ENCODE data around the gene OPA3.
A peak's percentile ranks its signal among the peaks of the same experiment; 100 is the strongest.
"Not testable (repeated sequence)": the region's sequence is repeated elsewhere in the genome, so short reads cannot be mapped to it uniquely, and the experiment has no call there.

Gene OPA3

GRCh38 chr19:45584332-45585157 lies at the start of gene OPA3:
OPA3 (minus strand) TSS chr19:45584802; CDS start chr19:45584764, 38 bp downstream.
- H3K9me3 ChIP-seq (ENCODE audit: control insufficient read depth, insufficient read depth, low read length), result no peaks in the 10 kb centered on the region
- H3K27me3 ChIP-seq (ENCODE audit: control insufficient read depth, insufficient read depth, low read length), result no peaks in the 10 kb centered on the region
- peaks cover 2% of the 10 kb centered on the region for H3K4me1 ChIP-seq (ENCODE audit: control insufficient read depth, insufficient read depth, low read length)
- H3K9ac ChIP-seq (ENCODE audit: low read depth, low read length), result peak within 1 kb of the TSS; percentile 88
- no peaks in the 10 kb centered on the region for H3K36me3 ChIP-seq (ENCODE audit: control insufficient read depth, insufficient read depth, low read length)
- peak within 1 kb of the TSS; percentile 99 for H3K4me3 ChIP-seq (ENCODE audit: low read depth, low read length)

GRCh38 chr19:45632468-45633196 lies 48.0 kb upstream of the OPA3 start:
- no peak overlapping the region for H3K9ac ChIP-seq (ENCODE audit: low read depth, low read length)
- H3K9me3 ChIP-seq (ENCODE audit: control insufficient read depth, insufficient read depth, low read length), result no peaks in the 10 kb centered on the region
- H3K27me3 ChIP-seq (ENCODE audit: control insufficient read depth, insufficient read depth, low read length), result no peaks in the 10 kb centered on the region
- peaks cover 5% of the 10 kb centered on the region for H3K36me3 ChIP-seq (ENCODE audit: control insufficient read depth, insufficient read depth, low read length)
- H3K4me3 ChIP-seq (ENCODE audit: low read depth, low read length), result peak overlapping the region; percentile 53
- H3K4me1 ChIP-seq (ENCODE audit: control insufficient read depth, insufficient read depth, low read length), result peaks cover 8% of the 10 kb centered on the region

GRCh38 chr19:45630463-45630862 lies 45.9 kb upstream of the OPA3 start:
- H3K9ac ChIP-seq (ENCODE audit: low read depth, low read length), result no peak overlapping the region
- H3K36me3 ChIP-seq (ENCODE audit: control insufficient read depth, insufficient read depth, low read length), result peaks cover 9% of the 10 kb centered on the region
- H3K9me3 ChIP-seq (ENCODE audit: control insufficient read depth, insufficient read depth, low read length), result no peaks in the 10 kb centered on the region
- peaks cover 8% of the 10 kb centered on the region for H3K4me1 ChIP-seq (ENCODE audit: control insufficient read depth, insufficient read depth, low read length)
- H3K4me3 ChIP-seq (ENCODE audit: low read depth, low read length), result no peak overlapping the region
- H3K27me3 ChIP-seq (ENCODE audit: control insufficient read depth, insufficient read depth, low read length), result no peaks in the 10 kb centered on the region

GRCh38 chr19:45629704-45630103 lies 45.1 kb upstream of the OPA3 start:
- Histone ChIP-seq H3K4me3 (ENCODE audit: low read depth, low read length) (no peak overlapping the region), H3K9ac (ENCODE audit: low read depth, low read length) (no peak overlapping the region), H3K4me1 (ENCODE audit: control insufficient read depth, insufficient read depth, low read length) (peaks cover 8% of the 10 kb centered on the region), H3K27me3 (ENCODE audit: control insufficient read depth, insufficient read depth, low read length) (no peaks in the 10 kb centered on the region), H3K9me3 (ENCODE audit: control insufficient read depth, insufficient read depth, low read length) (no peaks in the 10 kb centered on the region), H3K36me3 (ENCODE audit: control insufficient read depth, insufficient read depth, low read length) (peaks cover 9% of the 10 kb centered on the region)

- H3K4me1 ChIP-seq (ENCODE audit: control insufficient read depth, insufficient read depth, low read length); H3K36me3 ChIP-seq (ENCODE audit: control insufficient read depth, insufficient read depth, low read length); H3K27me3 ChIP-seq (ENCODE audit: control insufficient read depth, insufficient read depth, low read length); H3K9ac ChIP-seq (ENCODE audit: low read depth, low read length); H3K9me3 ChIP-seq (ENCODE audit: control insufficient read depth, insufficient read depth, low read length); H3K4me3 ChIP-seq (ENCODE audit: low read depth, low read length): not testable (repeated sequence)
Measured at GRCh38 chr19:45628219-45628618, 43.6 kb upstream of the OPA3 start.

GRCh38 chr19:45623984-45624383 lies 39.4 kb upstream of the OPA3 start:
- no peaks in the 10 kb centered on the region for H3K4me1 ChIP-seq (ENCODE audit: control insufficient read depth, insufficient read depth, low read length)
- no peaks in the 10 kb centered on the region for H3K9me3 ChIP-seq (ENCODE audit: control insufficient read depth, insufficient read depth, low read length)
- H3K36me3 ChIP-seq (ENCODE audit: control insufficient read depth, insufficient read depth, low read length), result peaks cover 17% of the 10 kb centered on the region
- no peaks in the 10 kb centered on the region for H3K27me3 ChIP-seq (ENCODE audit: control insufficient read depth, insufficient read depth, low read length)
- H3K9ac ChIP-seq (ENCODE audit: low read depth, low read length), result no peak overlapping the region
- H3K4me3 ChIP-seq (ENCODE audit: low read depth, low read length), result no peak overlapping the region

- H3K9me3 ChIP-seq (ENCODE audit: control insufficient read depth, insufficient read depth, low read length), result no peaks in the 10 kb centered on the region
- no peak overlapping the region for H3K4me3 ChIP-seq (ENCODE audit: low read depth, low read length)
- H3K27me3 ChIP-seq (ENCODE audit: control insufficient read depth, insufficient read depth, low read length), result no peaks in the 10 kb centered on the region
- H3K9ac ChIP-seq (ENCODE audit: low read depth, low read length), result no peak overlapping the region
- no peaks in the 10 kb centered on the region for H3K4me1 ChIP-seq (ENCODE audit: control insufficient read depth, insufficient read depth, low read length)
- H3K36me3 ChIP-seq (ENCODE audit: control insufficient read depth, insufficient read depth, low read length), result peaks cover 20% of the 10 kb centered on the region
Measured at GRCh38 chr19:45621976-45622503, 37.4 kb upstream of the OPA3 start.

GRCh38 chr19:45621389-45621788 lies 36.8 kb upstream of the OPA3 start:
- Histone ChIP-seq H3K4me1 (ENCODE audit: control insufficient read depth, insufficient read depth, low read length) (no peaks in the 10 kb centered on the region), H3K27me3 (ENCODE audit: control insufficient read depth, insufficient read depth, low read length) (no peaks in the 10 kb centered on the region), H3K9me3 (ENCODE audit: control insufficient read depth, insufficient read depth, low read length) (no peaks in the 10 kb centered on the region), H3K4me3 (ENCODE audit: low read depth, low read length) (no peak overlapping the region), H3K9ac (ENCODE audit: low read depth, low read length) (no peak overlapping the region), H3K36me3 (ENCODE audit: control insufficient read depth, insufficient read depth, low read length) (peaks cover 16% of the 10 kb centered on the region)

GRCh38 chr19:45616704-45617017 lies 32.1 kb upstream of the OPA3 start:
- Histone ChIP-seq H3K4me3 (ENCODE audit: low read depth, low read length) (peak overlapping the region; percentile 91), H3K36me3 (ENCODE audit: control insufficient read depth, insufficient read depth, low read length) (peaks cover 31% of the 10 kb centered on the region), H3K27me3 (ENCODE audit: control insufficient read depth, insufficient read depth, low read length) (no peaks in the 10 kb centered on the region), H3K9me3 (ENCODE audit: control insufficient read depth, insufficient read depth, low read length) (no peaks in the 10 kb centered on the region), H3K4me1 (ENCODE audit: control insufficient read depth, insufficient read depth, low read length) (no peaks in the 10 kb centered on the region), H3K9ac (ENCODE audit: low read depth, low read length) (peak overlapping the region; percentile 89)

- Histone ChIP-seq H3K9me3 (ENCODE audit: control insufficient read depth, insufficient read depth, low read length) (no peaks in the 10 kb centered on the region), H3K4me1 (ENCODE audit: control insufficient read depth, insufficient read depth, low read length) (no peaks in the 10 kb centered on the region), H3K27me3 (ENCODE audit: control insufficient read depth, insufficient read depth, low read length) (no peaks in the 10 kb centered on the region), H3K36me3 (ENCODE audit: control insufficient read depth, insufficient read depth, low read length) (peaks cover 31% of the 10 kb centered on the region), H3K9ac (ENCODE audit: low read depth, low read length) (peak overlapping the region; percentile 89), H3K4me3 (ENCODE audit: low read depth, low read length) (peak overlapping the region; percentile 91)
Measured at GRCh38 chr19:45615795-45616703, 31.4 kb upstream of the OPA3 start.

- not testable (repeated sequence) for H3K4me1 ChIP-seq (ENCODE audit: control insufficient read depth, insufficient read depth, low read length); H3K9ac ChIP-seq (ENCODE audit: low read depth, low read length); H3K27me3 ChIP-seq (ENCODE audit: control insufficient read depth, insufficient read depth, low read length); H3K9me3 ChIP-seq (ENCODE audit: control insufficient read depth, insufficient read depth, low read length)
- Histone ChIP-seq H3K36me3 (ENCODE audit: control insufficient read depth, insufficient read depth, low read length) (peaks cover 26% of the 10 kb centered on the region), H3K4me3 (ENCODE audit: low read depth, low read length) (peak overlapping the region; percentile 67)
Measured at GRCh38 chr19:45615056-45615455, 30.5 kb upstream of the OPA3 start.
